ENCODE measurements around the gene TBC1D10A.

The TBC1D10A gene

GRCh38 chr22:30291058-30291892, 35.5 kb downstream of the TBC1D10A start:
- DNase-seq (ENCODE audit: low read depth): no peak
- TF ChIP-seq CTCF (IDR thresholded peaks at IDR 0.05; ENCODE audit: low read depth, low read length, missing control alignments): no peak
- H3K4me3 ChIP-seq (ENCODE audit: low read depth, low read length): no peak overlapping the region

- no peak overlapping the region for H3K4me3 ChIP-seq (ENCODE audit: low read depth, low read length)
- TF ChIP-seq CTCF (IDR thresholded peaks at IDR 0.05; ENCODE audit: low read depth, low read length, missing control alignments): no peak
- no peak for DNase-seq (ENCODE audit: low read depth)
Observed at GRCh38 chr22:30290342-30291057, 36.2 kb downstream of the TBC1D10A start.

DNA sequence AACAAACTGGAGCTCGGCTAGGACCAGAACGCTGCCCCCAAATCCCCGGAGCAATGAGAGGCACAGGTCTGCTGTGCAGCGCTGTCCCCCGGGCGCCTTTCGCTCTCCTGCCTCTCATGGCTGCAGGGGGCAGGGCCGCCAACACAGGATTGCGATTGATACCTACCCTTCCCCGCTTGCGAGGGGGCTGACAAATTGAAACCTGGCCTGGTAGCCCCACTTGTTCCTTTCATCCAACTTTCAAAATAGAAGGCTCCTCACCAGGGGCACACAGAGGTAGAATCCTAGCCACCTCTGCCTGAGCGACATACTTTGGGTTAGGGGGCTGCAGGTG, 36.8 kb downstream of the TBC1D10A start:
- no peak for DNase-seq (ENCODE audit: low read depth)
- TF ChIP-seq CTCF (IDR thresholded peaks at IDR 0.05; ENCODE audit: low read depth, low read length, missing control alignments): no peak
- peak overlapping the region; percentile 32 for H3K4me3 ChIP-seq (ENCODE audit: low read depth, low read length)

DNA sequence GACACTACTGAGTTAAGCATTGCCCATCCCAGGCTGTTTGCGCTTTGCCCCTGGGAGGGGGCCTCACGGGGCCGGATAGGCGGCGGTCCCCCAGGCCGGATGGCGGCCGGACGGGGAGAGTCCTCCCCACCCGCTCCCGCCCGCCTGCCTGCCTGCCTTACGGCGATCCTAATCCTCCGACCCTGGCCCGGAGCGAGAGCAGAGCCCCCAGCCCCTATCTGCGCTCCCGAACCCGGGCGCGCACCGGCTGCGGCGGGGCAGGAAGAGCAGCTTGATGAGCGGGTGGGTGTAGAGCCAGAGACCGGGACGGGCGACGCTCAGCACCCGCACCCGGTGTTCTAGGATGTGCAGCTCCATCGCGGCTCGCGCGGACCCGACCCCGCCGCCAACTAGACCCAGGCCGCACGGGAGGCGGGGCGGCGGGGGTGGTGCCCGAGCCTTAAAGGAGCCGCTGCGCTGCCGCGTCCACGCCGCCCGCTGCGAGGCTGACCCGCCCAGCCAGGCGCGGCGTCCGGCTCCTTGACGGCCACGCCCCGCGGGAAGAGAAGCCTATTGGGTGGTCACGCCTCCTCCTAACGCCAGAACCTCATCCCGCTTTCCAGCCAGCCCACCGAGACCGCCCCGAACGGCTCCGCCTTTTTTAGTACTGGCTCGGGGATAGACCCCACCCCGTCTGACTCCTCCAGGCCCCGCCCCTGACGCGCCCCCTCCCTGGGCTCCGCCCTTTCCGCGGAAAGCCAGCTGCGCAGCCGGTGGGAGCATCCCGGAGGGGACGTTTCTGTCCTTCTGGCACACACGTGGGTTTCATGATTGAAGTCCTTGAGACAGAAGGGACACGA, 37.4 kb downstream of the TBC1D10A start, which contains the start of gene CASTOR1:
Gene CASTOR1 (minus strand): TSS at position 365 of the 839 bp plus-strand sequence. CDS start 8 bp downstream, at position 357.
- peak; percentile 70 for DNase-seq (ENCODE audit: low read depth)
- no peak for TF ChIP-seq CTCF (IDR thresholded peaks at IDR 0.05; ENCODE audit: low read depth, low read length, missing control alignments)
- peak within 1 kb of the TSS; percentile 65 for H3K4me3 ChIP-seq (ENCODE audit: low read depth, low read length)

GRCh38 chr22:30288419-30289140, 38.2 kb downstream of the TBC1D10A start:
- peak overlapping the region; percentile 65 for H3K4me3 ChIP-seq (ENCODE audit: low read depth, low read length)
- DNase-seq (ENCODE audit: low read depth): no peak
- no peak for TF ChIP-seq CTCF (IDR thresholded peaks at IDR 0.05; ENCODE audit: low read depth, low read length, missing control alignments)
